DMS114 treated with DMSO at 0.1 percent for 48 hours (cell line): Measurements from ENCODE around the gene CRYL1.

Experiments
- DNase-seq: peaks from one replicate; lab custom pipeline; 2025; ENCODE audit not compliant: unreplicated experiment; lab: John Stamatoyannopoulos, UW

The CRYL1 gene

GRCh38 chr13:20383058-20383457 is 142.6 kb downstream of the CRYL1 start:
- no peak for DNase-seq

GRCh38 chr13:20381401-20381800 is 144.3 kb downstream of the CRYL1 start:
- no peak for DNase-seq

- DNase-seq = no peak
Measured at GRCh38 chr13:20378721-20379120, 146.9 kb downstream of the CRYL1 start.

GRCh38 chr13:20377720-20378119 is 147.9 kb downstream of the CRYL1 start:
- DNase-seq = no peak

- DNase-seq = no peak
Measured at GRCh38 chr13:20375871-20376270, 149.8 kb downstream of the CRYL1 start.

- DNase-seq = no peak
Measured at GRCh38 chr13:20373861-20374260, 151.8 kb downstream of the CRYL1 start.

- DNase-seq = no peak
Measured at GRCh38 chr13:20371825-20372224, 153.8 kb downstream of the CRYL1 start.

GRCh38 chr13:20370815-20371421 is 154.7 kb downstream of the CRYL1 start:
- DNase-seq = no peak

- no peak for DNase-seq
Measured at GRCh38 chr13:20369886-20370361, 155.7 kb downstream of the CRYL1 start.

- no peak for DNase-seq
Measured at GRCh38 chr13:20366056-20366455, 159.6 kb downstream of the CRYL1 start.

- no peak for DNase-seq
Measured at GRCh38 chr13:20363603-20364002, 162.1 kb downstream of the CRYL1 start.

GRCh38 chr13:20363172-20363571 is 162.5 kb downstream of the CRYL1 start:
- DNase-seq = no peak

GRCh38 chr13:20362484-20363041 is 163.1 kb downstream of the CRYL1 start:
- DNase-seq = no peak

- no peak for DNase-seq
Measured at GRCh38 chr13:20360835-20361412, 164.7 kb downstream of the CRYL1 start.

GRCh38 chr13:20360041-20360491 is 165.6 kb downstream of the CRYL1 start:
- DNase-seq = no peak

GRCh38 chr13:20359335-20359734 is 166.3 kb downstream of the CRYL1 start:
- no peak for DNase-seq

- no peak for DNase-seq
Measured at GRCh38 chr13:20358022-20358421, 167.6 kb downstream of the CRYL1 start.

- DNase-seq = no peak
Measured at GRCh38 chr13:20356444-20356843, 169.2 kb downstream of the CRYL1 start.

- no peak for DNase-seq
Measured at GRCh38 chr13:20354722-20355121, 170.9 kb downstream of the CRYL1 start.

- DNase-seq = no peak
Measured at GRCh38 chr13:20353973-20354372, 171.7 kb downstream of the CRYL1 start.
